ENCODE data around the gene DNAJB9.

Gene DNAJB9

DNA sequence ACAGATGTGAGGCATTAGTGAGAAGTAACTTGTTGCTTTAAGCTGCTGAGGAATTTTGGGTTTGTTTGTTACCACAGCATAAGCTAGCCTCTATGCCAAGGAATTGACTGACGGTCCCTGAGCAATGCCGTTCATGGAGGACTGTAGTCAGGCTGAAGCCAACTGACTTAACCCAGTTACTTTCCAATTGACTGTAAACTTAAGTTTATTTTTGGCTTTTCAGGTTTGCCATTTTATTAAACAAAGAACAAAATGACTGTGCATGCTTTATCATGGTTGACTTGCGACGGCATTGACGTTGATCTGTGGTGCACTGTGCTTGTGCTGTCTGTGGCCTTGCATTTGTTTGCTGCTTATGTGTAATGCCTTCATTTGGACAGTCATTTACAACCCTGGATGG lies 53.5 kb downstream of the DNAJB9 start:
- Mint-ChIP-seq H3K27ac (no peak overlapping the region), H3K4me1 (peaks cover 15% of the 10 kb centered on the region), H3K4me3 (no peak overlapping the region), H3K27me3 (ENCODE audit: low read depth, poor library complexity) (peaks cover 7% of the 10 kb centered on the region), H3K9me3 (peaks cover 4% of the 10 kb centered on the region), H3K36me3 (ENCODE audit: low read depth) (no peaks in the 10 kb centered on the region)
- no peak for DNase-seq
- TF ChIP-seq, protein P1, sequence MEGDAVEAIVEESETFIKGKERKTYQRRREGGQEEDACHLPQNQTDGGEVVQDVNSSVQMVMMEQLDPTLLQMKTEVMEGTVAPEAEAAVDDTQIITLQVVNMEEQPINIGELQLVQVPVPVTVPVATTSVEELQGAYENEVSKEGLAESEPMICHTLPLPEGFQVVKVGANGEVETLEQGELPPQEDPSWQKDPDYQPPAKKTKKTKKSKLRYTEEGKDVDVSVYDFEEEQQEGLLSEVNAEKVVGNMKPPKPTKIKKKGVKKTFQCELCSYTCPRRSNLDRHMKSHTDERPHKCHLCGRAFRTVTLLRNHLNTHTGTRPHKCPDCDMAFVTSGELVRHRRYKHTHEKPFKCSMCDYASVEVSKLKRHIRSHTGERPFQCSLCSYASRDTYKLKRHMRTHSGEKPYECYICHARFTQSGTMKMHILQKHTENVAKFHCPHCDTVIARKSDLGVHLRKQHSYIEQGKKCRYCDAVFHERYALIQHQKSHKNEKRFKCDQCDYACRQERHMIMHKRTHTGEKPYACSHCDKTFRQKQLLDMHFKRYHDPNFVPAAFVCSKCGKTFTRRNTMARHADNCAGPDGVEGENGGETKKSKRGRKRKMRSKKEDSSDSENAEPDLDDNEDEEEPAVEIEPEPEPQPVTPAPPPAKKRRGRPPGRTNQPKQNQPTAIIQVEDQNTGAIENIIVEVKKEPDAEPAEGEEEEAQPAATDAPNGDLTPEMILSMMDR (IDR thresholded peaks at IDR 0.05) = no peak
